Type B pancreatic cell (in vitro differentiated cells): ENCODE data around the gene IFITM2. TPM values are rescaled to one million over a fixed set of nuclear protein-coding genes. Genes with fewer than 3 reads are reported as not detected.

Experiments used
- DNase-seq: peaks from one replicate; pipeline ENCODE4 v3.0.0; 2021; ENCODE audit warnings: mixed read lengths; ENCODE audit not compliant: unreplicated experiment; ENCODE audit errors: extremely low spot score
- H3K27ac Mint-ChIP-seq: 2 replicates; pipeline ENCODE4 v1.8.0; 2021; ENCODE audit warnings: mild to moderate bottlenecking, mixed read lengths
- H3K27me3 Mint-ChIP-seq: 2 replicates; pipeline ENCODE4 v1.8.0; 2021; ENCODE audit warnings: mixed read lengths
- H3K36me3 Mint-ChIP-seq: 2 replicates; pipeline ENCODE4 v1.8.0; 2021; ENCODE audit warnings: mixed read lengths
- H3K4me1 Mint-ChIP-seq: one replicate; pipeline ENCODE4 v1.8.0; 2021; ENCODE audit warnings: mixed read lengths; ENCODE audit not compliant: unreplicated experiment
- H3K4me3 Mint-ChIP-seq: 2 replicates; pipeline ENCODE4 v1.8.0; 2021; ENCODE audit warnings: mild to moderate bottlenecking, mixed read lengths
- H3K9me3 Mint-ChIP-seq: 2 replicates; pipeline ENCODE4 v1.8.0; 2021; ENCODE audit warnings: mixed read lengths
- CTCF ChIP-seq: fragments of 200-600 bp; sonication (generic); conservative IDR thresholded peaks from 2 replicates; pipeline ENCODE4 v1.5.0; 2021; ENCODE audit warnings: antibody characterized with exemption, mild to moderate bottlenecking
- total RNA-seq: library from RNA; stranded (reverse); gene quantifications from 2 replicates; pipeline ENCODE4 v1.2.1, GENCODE V29; 2021; ENCODE audit warnings: low replicate concordance

IFITM2 gene
- total RNA-seq, 1 donor from 2014 or later = 238 TPM

GRCh38 chr11:358129-358800, 50.6 kb downstream of the IFITM2 start:
- no peak for DNase-seq
- Mint-ChIP-seq H3K9me3 (peaks cover 3% of the 10 kb centered on the region), H3K4me1 (peaks cover 8% of the 10 kb centered on the region), H3K27me3 (peaks cover 7% of the 10 kb centered on the region), H3K4me3 (no peak overlapping the region), H3K27ac (no peak overlapping the region), H3K36me3 (no peaks in the 10 kb centered on the region)
- no peak for TF ChIP-seq CTCF

Other genes starting within 250 kb of the IFITM2 start
- not detected in 2 replicates for gene SCGB1C1, start 114.7 kb upstream of the IFITM2 start, total RNA-seq
- 48.4 and 59.5 TPM in 2 replicates for gene BET1L, start 100.4 kb upstream of the IFITM2 start, total RNA-seq
- gene RIC8A, start 100.1 kb upstream of the IFITM2 start, total RNA-seq = 106 and 114 TPM in 2 replicates
- gene SIRT3, start 71.5 kb upstream of the IFITM2 start, total RNA-seq = 18.8 and 33.7 TPM in 2 replicates
- 112 and 115 TPM in 2 replicates for gene PSMD13, start 70.8 kb upstream of the IFITM2 start, total RNA-seq
- 0.19 TPM in 1 of 2 replicates, not detected in the other for gene NLRP6, start 29.4 kb upstream of the IFITM2 start, total RNA-seq
- gene PGGHG, start 18.7 kb upstream of the IFITM2 start, total RNA-seq = 12.6 and 32.5 TPM in 2 replicates
- gene IFITM5, start 8.3 kb upstream of the IFITM2 start, total RNA-seq = not detected in 2 replicates
- 34.1 and 192 TPM in 2 replicates for gene IFITM1, start 6.2 kb downstream of the IFITM2 start, total RNA-seq
- 175 and 354 TPM in 2 replicates for gene IFITM3, start 13.0 kb downstream of the IFITM2 start, total RNA-seq
- gene B4GALNT4, start 61.7 kb downstream of the IFITM2 start, total RNA-seq = 95.0 and 185 TPM in 2 replicates
- gene PKP3, start 86.4 kb downstream of the IFITM2 start, total RNA-seq = 51.6 and 156 TPM in 2 replicates
- gene SIGIRR, start 107.2 kb downstream of the IFITM2 start, total RNA-seq = 36.2 and 44.0 TPM in 2 replicates
- gene ANO9, start 134.2 kb downstream of the IFITM2 start, total RNA-seq = 25.3 and 66.6 TPM in 2 replicates
- gene PTDSS2, start 142.5 kb downstream of the IFITM2 start, total RNA-seq = 33.6 and 46.9 TPM in 2 replicates
- 84.5 and 128 TPM in 2 replicates for gene RNH1, start 199.4 kb downstream of the IFITM2 start, total RNA-seq
- 54.6 and 63.1 TPM in 2 replicates for gene HRAS, start 227.8 kb downstream of the IFITM2 start, total RNA-seq
- gene LRRC56, start 229.7 kb downstream of the IFITM2 start, total RNA-seq = 1.7 and 1.8 TPM in 2 replicates